Frontal cortex (tissue), 4 donors: ENCODE data around the gene AGTR1. TPM values are rescaled to one million over a fixed set of nuclear protein-coding genes. Genes with fewer than 3 reads are reported as not detected.

Experiments used
- DNase-seq, 2 donors: peaks; one replicate each; pipeline ENCODE4 v3.0.0; 2012; ENCODE audit warnings: low spot score in 2 of 2
- FAIRE-seq: peaks from 2 replicates; lab custom pipeline; 2012; peaks lifted over from hg19 to GRCh38; lab: Jason Lieb, UNC
- total RNA-seq: library from RNA; depleted of rRNA; stranded (reverse); fragments of >200 nt; gene quantifications from one replicate; pipeline ENCODE4 v1.2.3, GENCODE V29; 2014
- donor health status: control.
- donor health status: control.
- donor health status: control.

The AGTR1 gene
- 0.41 TPM for total RNA-seq

- peak; percentile 11 to 38 for DNase-seq
- no peak for FAIRE-seq
Observed at GRCh38 chr3:148697306-148698189, at the start of gene AGTR1. TSS of gene AGTR1 (plus strand) at chr3:148697903. CDS start at chr3:148741036, 43,133 bp downstream.

GRCh38 chr3:148648685-148649352 lies 48.9 kb upstream of the AGTR1 start:
- FAIRE-seq (no peak), DNase-seq (no peak)

DNA sequence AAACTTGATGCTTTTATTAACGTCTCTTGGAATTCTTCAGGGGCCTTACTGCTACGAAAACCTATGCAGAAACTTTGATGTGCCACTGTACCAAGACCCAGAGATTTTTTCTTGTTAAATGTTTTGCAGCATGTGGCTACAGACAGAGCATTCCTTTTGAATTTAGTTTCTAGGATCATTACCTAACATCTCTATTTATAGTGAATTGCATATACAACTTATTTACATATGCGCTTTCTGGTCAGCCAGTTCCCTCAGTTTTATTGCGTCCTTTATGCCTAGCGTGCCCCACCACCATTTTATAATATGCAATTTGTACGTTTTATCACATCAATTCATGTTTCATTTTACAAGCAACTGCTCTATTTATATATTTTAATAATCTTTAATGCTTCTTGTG lies 46.2 kb upstream of the AGTR1 start:
- no peak for FAIRE-seq

GRCh38 chr3:148654433-148654832 lies 43.3 kb upstream of the AGTR1 start:
- FAIRE-seq (no peak), DNase-seq (no peak)

More for the DNA sequence above, 46.2 kb upstream of the AGTR1 start:
- no peak for DNase-seq

GRCh38 chr3:148657470-148657869 lies 40.2 kb upstream of the AGTR1 start:
- FAIRE-seq: no peak
- DNase-seq: no peak

DNA sequence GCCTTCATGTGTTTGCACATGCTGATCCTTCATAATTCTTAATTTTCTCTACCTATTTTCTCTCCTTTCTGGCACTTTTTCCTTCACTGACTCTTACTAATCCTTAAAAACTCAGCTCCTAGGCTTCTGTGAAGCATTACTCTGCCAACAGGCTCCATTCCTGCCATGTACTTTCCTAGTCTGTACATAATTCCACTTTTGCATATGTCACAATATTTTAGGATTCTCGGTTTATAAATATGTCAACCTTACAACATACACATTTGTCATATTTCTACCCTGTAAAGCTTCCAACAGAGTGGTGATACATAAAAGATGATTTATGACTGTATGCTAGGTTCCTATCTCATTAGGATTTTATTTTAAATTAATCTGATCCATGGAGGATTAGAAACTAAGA lies 38.2 kb upstream of the AGTR1 start:
- FAIRE-seq (no peak), DNase-seq (no peak)

DNA sequence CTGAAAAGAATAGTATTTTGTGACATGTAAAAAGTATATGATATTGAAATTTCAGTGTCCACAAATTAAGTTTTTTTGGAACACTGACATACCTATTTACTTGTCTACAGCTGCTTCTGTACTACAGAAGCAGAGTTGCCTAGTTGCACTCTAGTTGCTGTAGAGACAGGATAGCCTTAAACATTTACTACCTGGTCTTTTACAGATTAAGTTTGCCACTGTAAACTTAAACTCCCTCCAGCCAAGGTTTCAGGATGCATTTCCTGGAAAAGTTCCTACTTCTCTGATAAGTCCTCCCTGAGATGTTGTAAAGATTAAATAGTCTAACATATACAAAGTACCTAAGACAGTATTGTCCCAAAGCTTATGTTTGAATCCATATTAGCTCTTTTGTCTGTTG lies 17.4 kb upstream of the AGTR1 start:
- FAIRE-seq: no peak

GRCh38 chr3:148681080-148681479 lies 16.6 kb upstream of the AGTR1 start:
- DNase-seq (no peak), FAIRE-seq (no peak)

More for the DNA sequence above, 17.4 kb upstream of the AGTR1 start:
- DNase-seq: no peak

- DNase-seq (no peak), FAIRE-seq (no peak)
Observed at GRCh38 chr3:148682997-148683396, 14.7 kb upstream of the AGTR1 start.

DNA sequence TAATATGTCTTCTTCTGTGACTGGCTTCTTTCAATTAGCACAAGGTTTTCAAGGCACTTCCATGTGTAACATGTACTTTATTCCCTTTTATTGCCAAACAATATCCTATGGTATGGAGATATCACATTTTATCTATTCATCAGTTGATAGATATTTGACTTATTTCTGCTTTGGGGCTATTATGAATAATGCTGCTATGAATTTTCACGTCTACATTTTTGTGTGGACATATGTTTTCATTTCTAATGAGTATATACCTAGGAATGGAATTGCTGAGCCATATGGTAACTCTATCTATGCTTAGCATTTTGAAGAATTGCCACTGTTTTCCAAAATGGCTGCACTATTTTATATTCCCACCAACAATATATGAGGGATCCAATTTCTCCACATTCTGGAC lies 3.6 kb upstream of the AGTR1 start:
- DNase-seq (no peak), FAIRE-seq (no peak)

- FAIRE-seq (no peak), DNase-seq (no peak)
Observed at GRCh38 chr3:148698190-148698810, 597 bp downstream of the AGTR1 start.

- DNase-seq (no peak), FAIRE-seq (no peak)
Observed at GRCh38 chr3:148705314-148705713, 7.6 kb downstream of the AGTR1 start.

- FAIRE-seq: no peak
- no peak for DNase-seq
Observed at GRCh38 chr3:148707601-148708380, 10.1 kb downstream of the AGTR1 start.

DNA sequence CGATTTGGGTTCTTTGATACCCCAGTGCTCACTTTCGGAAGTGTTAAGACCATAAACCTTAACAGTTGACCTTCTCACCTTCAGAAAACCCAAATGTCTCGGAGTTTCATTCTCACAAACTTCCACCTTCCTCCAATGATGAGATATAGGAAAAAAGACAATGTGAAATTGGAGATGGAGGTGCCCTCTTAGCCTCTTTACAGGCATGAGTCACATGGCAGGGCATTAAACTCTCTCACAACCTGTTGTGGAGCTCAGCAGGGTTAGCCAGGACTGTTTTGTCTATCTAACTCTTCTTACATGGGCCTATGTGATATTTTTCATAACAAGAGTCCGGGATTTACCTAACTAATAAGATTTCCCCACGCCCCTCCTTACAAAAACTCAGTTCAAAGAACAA lies 10.7 kb downstream of the AGTR1 start:
- FAIRE-seq (no peak), DNase-seq (no peak)

DNA sequence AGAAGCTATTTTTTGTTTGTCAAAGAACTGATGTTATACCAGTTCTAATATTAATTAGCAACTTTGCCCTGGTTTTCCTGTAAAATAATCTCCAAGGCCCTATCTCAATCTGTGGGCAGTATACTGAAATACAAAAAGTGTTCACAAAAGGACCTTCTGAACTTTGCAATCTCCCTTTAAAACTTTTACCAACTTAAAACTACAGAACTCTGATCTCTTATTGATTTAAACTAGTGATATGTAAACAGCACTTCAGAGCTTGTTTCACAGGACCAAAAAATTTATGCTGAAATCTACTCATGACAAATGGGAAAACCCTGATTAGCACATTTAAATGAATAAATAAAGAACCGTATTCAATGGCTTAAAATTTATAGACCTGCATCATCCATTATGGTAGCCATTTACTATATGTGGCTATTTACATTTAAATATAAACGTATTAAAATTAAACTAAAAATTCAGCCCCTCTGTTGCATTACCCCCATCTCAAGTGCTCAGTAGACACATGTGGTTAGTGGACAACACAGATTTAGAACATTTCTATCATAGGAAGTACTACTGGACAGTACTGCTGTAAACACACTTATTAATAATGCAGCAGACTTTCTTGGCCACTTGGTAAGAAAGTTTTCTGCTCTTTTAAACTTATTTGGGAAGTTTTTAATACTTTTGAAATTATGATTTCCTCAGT lies 12.0 kb downstream of the AGTR1 start:
- DNase-seq (no peak), FAIRE-seq (no peak)

DNA sequence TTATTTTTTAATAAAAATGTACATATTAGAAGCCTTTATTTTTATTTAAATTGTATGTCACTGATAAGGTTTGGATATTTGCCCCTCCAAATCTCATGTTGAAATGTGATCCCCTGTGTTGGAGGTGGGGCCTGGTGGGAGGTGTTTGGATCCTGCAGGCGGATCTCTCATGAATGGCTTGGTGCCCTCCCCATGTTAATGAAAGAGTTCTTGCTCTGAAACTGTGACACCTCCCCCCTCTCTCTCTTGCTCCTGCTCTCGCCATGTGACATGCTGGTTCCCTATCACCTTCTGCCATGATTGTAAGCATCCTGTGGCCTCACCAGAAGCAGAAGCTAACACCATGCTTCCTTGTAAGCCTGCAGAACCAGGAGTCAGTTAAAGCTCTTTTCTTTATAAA lies 13.0 kb downstream of the AGTR1 start:
- no peak for DNase-seq
- FAIRE-seq: no peak

- FAIRE-seq (no peak), DNase-seq (no peak)
Observed at GRCh38 chr3:148711981-148712666, 14.4 kb downstream of the AGTR1 start.

- no peak for FAIRE-seq
- no peak for DNase-seq
Observed at GRCh38 chr3:148714521-148714920, 16.8 kb downstream of the AGTR1 start.

GRCh38 chr3:148716657-148717056 lies 19.0 kb downstream of the AGTR1 start:
- FAIRE-seq: no peak
- DNase-seq: no peak
